DMS114 treated with DMSO at 0.1 percent for 48 hours (cell line): ENCODE measurements around the gene EFCAB6.

Source experiments
- DNase-seq: peaks from one replicate; lab custom pipeline; 2025; ENCODE audit not compliant: unreplicated experiment; lab: John Stamatoyannopoulos, UW

The EFCAB6 gene

GRCh38 chr22:43812149-43812842 is at the start of gene EFCAB6:
Gene EFCAB6 (minus strand): TSS chr22:43812305. CDS start chr22:43782318, 29,987 bp downstream.
- DNase-seq: peak; percentile 88

- no peak for DNase-seq
These were observed 49.4 kb upstream of the EFCAB6 start for GRCh38 chr22:43861529-43861928.

DNA sequence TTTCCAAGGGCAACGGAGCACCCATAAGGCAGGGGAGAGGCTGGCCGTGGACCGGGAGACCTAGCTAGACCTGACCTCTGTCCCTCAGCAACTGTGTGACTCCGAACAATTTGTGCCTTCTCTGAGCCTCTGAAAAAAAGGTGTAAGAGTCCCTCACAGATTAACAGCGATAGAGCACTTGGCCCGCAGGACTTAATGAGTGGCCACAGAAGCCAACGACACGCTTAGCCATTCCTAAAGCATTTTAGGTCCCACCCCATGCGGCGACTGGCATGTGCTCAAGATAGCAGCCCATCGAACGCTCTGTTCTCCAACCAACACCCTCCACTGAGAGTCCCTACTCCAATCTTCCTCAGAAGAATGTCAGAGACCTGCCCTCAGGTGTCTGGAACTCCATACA is 48.7 kb upstream of the EFCAB6 start:
- no peak for DNase-seq

GRCh38 chr22:43860126-43860525 is 48.0 kb upstream of the EFCAB6 start:
- DNase-seq: no peak

DNA sequence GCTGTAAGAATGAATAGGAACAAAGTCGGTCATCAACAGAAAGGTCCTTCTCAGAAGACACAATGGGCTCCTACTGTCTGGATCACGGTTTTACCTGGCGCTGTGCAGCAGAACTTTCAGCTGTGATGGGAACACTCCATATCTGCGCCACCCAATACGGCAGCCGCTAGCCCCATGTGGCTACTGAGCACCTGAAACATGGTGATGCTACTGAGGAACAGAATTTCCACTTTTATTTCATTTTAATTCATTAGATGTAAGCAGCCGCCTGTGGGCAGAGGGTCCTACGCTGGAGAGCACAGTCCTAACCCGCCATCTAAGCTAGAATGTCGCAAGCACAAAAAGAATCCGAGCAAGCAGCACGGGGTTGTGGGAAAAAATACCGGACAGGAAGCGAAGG is 47.5 kb upstream of the EFCAB6 start:
- no peak for DNase-seq

GRCh38 chr22:43859176-43859575 is 47.1 kb upstream of the EFCAB6 start:
- no peak for DNase-seq

DNA sequence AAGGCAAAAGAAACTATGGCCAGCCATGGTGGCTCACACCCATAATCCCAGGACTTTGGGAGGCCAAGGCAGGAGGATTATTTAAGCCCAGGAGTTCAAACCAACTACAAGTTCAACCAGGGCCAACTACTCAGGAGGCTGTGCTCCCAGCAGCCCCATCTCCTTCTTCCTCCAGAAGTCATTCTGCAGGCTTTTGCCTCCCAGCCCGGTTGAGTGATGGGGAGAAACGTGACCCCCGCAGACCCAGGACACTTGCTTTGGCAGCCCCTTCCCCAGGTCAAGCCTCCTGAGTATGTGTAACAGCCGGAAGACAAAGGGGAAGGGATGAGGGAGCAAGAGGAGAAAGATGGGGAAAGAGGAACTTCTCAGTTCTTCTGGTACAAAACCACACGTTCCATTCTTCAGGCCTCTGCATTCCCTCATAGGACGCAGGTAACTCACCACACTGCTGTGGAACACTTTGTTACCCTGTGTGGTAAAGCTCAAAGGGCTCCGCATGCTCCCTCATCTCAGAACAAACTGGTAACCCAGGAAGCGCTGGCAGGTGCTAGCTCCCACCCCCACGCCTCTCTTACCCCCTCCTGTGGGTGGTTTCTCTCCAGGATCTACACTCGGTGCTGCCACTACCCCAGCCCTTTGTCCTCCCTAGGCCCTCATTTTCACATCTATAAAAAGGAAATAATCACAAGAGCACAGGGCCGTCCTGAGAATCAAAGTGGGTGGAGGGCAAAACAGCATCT is 46.2 kb upstream of the EFCAB6 start:
- no peak for DNase-seq

DNA sequence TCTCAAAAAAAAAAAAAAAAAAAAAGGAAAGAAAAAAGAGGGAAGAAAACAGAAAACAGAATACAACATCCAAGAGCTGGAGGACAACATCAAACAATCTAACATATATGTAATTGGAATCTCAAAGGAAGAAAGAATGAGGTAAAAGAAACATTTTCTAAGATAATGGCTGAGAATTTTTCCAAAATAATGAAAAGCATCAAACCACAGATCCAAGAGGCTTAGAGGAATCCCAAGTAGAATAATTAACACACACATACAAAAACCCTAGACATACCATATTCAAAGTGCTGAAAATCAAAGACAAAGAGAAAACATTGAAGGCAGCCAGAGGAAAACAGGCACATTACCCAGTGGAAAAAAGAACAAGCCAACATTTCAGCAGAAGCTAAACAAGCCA is 45.3 kb upstream of the EFCAB6 start:
- no peak for DNase-seq

DNA sequence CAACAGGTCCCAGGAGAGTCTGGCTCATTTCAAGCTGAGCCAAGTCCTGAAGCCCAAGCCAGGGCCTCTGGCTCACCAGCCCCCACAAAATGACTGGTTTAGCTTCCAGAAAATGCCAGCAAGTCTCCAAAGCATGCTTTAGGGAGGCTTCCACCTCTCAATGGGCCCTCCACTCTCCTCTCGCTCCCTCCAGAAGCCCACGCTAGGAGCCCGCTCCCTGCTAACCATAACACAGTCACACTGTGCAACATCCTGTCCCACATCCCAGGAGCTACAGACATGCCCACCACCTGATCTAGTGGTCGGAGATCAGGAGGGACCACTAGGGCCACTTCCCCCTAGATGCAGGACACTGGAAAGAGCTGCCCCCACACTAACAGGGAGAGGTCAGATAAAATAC is 43.3 kb upstream of the EFCAB6 start:
- DNase-seq: no peak

DNA sequence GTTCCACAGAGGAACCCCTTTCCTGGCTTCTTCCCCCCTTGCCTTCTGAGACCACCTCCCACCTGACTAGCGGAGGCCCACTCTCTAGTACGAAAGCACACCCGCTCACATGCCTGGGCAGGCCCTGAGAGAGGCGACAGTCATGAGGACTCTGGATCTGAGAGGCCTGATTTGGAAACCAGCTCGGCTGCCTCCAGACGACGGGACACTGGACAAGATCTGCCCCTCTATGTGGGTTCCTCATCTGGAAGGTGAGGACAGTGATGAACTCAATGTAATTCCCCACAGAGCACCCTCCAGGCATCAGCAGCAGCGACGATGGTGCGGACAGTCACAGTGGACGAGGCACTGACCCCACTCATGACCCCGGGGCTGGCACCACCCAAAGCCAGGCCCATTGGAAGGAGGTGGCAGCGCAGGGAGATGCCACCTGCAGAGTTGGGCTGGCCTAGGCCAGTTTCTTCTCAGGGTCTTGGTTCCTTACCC is 42.7 kb upstream of the EFCAB6 start:
- DNase-seq: no peak

- DNase-seq: no peak
These were observed 42.1 kb upstream of the EFCAB6 start for GRCh38 chr22:43854121-43854785.

DNA sequence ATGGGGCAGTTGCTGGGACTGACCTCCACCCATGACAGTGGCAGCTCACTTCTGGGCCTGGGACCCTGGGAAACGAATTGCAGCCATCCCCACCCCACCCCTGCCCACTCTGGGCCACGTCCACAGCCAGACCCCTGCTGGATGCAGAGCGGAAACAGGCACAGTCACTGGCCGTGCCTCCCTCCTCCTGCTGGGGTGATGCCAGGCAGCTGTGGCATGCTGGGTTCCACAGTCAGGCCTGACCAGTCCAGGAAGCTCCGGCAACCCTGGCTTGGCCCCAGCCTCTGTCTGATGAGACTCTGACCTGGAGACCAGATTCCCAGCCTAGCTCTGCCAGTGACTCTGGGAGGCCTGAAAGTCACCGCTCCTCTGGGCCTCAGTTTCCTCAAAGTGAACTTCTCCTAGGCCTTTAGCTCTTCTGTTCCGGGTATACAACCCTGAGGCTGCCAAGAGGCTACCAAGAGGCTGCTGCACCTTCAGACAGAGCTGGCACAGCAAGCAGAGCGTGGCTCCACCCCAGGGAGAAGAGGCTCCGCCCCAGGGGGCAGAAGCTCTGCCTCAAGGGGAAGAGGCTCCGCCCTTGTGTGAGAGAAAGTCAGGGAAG is 41.3 kb upstream of the EFCAB6 start:
- no peak for DNase-seq

GRCh38 chr22:43852573-43853327 is 40.6 kb upstream of the EFCAB6 start:
- DNase-seq: no peak

DNA sequence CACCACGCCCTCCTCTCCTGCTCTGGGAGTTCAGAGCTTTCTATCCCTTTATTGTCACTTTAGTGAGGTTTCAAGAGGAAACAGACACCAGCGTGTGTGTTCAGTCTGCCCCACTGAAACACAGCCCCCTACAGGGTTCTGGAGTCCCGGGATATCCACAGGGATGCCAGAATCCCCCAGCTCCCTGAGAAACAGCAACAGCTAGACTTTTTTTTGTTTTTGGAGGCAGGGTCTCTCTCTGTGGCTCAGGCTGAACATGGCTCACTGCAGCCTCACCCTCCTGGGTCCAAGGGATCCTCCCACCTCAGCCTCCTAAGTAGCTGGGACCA is 39.8 kb upstream of the EFCAB6 start:
- no peak for DNase-seq

- DNase-seq: no peak
These were observed 39.2 kb upstream of the EFCAB6 start for GRCh38 chr22:43851058-43851978.

GRCh38 chr22:43850529-43850928 is 38.4 kb upstream of the EFCAB6 start:
- DNase-seq: no peak

GRCh38 chr22:43849731-43850130 is 37.6 kb upstream of the EFCAB6 start:
- DNase-seq: no peak

DNA sequence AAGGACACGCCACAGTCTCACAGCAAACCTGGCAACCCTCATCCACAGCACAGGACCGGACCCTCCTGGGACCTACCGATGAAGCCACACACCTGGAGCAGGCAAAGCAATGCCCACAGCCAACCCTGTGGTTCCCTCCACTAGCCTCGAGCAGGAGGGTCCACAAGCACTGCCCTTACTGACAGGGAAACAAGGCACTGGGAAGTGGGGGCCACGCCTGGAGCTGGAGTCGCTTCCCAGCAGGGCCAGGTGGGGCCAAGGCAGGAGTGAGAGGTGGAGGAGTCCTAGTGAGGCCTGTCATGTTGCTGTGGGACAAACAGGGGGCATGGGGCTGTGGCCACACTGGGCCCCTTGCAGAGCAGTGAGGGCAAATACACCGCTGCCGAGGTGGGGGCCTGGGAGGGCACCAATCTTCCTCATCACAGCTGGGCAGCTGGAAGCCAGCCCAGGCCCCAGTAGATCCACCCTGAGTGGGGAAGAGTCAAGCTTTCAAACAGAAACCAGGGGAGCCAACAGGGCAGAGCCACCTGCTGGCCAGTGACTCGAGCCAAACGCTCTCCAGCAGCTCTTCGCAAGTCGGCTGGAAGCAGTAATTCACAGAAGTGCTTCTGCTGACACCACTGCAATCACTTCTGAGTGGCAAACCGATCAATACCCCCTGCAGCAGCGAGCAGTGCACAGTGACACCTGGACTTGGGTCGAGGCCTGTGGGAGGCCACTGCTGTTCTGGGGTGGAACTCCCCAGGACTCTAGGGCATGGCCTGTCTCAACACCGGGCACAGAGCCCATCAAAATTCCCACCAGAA is 36.5 kb upstream of the EFCAB6 start:
- no peak for DNase-seq
